Body of pancreas (tissue), 4 donors: ENCODE data around the gene SSTR3. TPM values are rescaled to one million over a fixed set of nuclear protein-coding genes. Genes with fewer than 3 reads are reported as not detected.

Experiments
- ATAC-seq: fragments of 150-250 bp; one replicate; pipeline ENCODE4 v1.9.1; 2016
- DNase-seq, 4 donors: peaks; one replicate each; pipeline ENCODE4 v3.0.0-alpha.2; 2019
- H3K27ac ChIP-seq, 4 donors: fragments of 200-600 bp; sonication (generic); 1 replicate in 3 of 4; 2 replicates in 1 of 4; pipeline versions ENCODE4 v1.5.1 to v1.6.1; 2016 to 2019; ENCODE audit warnings: mild to moderate bottlenecking in 1 of 4, mixed read lengths in 1 of 4, moderate library complexity in 1 of 4
- H3K27me3 ChIP-seq, 2 donors: fragments of 200-600 bp; sonication (generic); one replicate each; pipeline ENCODE4 v1.6.0; 2016; ENCODE audit warnings: mild to moderate bottlenecking in 1 of 2
- H3K36me3 ChIP-seq, 2 donors: fragments of 200-600 bp; sonication (generic); replicated peaks in 1 of 2; 2 replicates each; pipeline ENCODE4 v1.5.1; 2016; ENCODE audit warnings: low read depth in 2 of 2; ENCODE audit not compliant: insufficient read depth in 1 of 2
- H3K4me1 ChIP-seq: fragments of 200-600 bp; sonication (generic); one replicate; pipeline ENCODE4 v1.6.0; 2016
- H3K4me3 ChIP-seq, 2 donors: fragments of 200-600 bp; sonication (generic); 1 replicate in 1 of 2; 2 replicates in 1 of 2; pipeline ENCODE4 v1.5.1; 2016 to 2019
- H3K9me3 ChIP-seq, 3 donors: fragments of 200-600 bp; sonication (generic); 1 replicate in 2 of 3; 2 replicates in 1 of 3; pipeline ENCODE4 v1.5.1; 2016
- POLR2A ChIP-seq, 3 donors: fragments of 450-650 bp; IDR thresholded peaks; one replicate each; pipeline ENCODE4 v1.6.1; 2016; ENCODE audit warnings: antibody characterized with exemption in 3 of 3, mild to moderate bottlenecking in 2 of 3
- WGBS, 2 donors: methylation state at CpG; one replicate each; pipeline ENCODE4 v1.1.5; 2017; 5-methylcytosine and 5-hydroxymethylcytosine counted together
- intact Hi-C: fragments of 100-400 bp; cut with DNase I; formaldehyde crosslinking; loops from one replicate; pipeline ENCODE4 v1.15.1; 2023
- total RNA-seq, 2 donors: library from RNA; depleted of rRNA; stranded (reverse); fragments of >200 nt; gene quantifications; one replicate each; pipeline ENCODE4 v1.1.0, GENCODE V29; 2016
- TF ChIP-seq, protein P1 (sequence below), 7 experiments: fragments of 450-650 bp in 4 of 7; fragments of 200-600 bp in 3 of 7; sonication (generic) in 3 of 7; IDR thresholded peaks; one replicate each; pipeline ENCODE4 v1.5.1; 2016 to 2019; ENCODE audit warnings: antibody characterized with exemption in 7 of 7

SSTR3 gene
- total RNA-seq, 2 donors from 2014 or later = 1.3 to 4.2 TPM

- Histone ChIP-seq H3K4me1 (peaks cover 15% of the 10 kb centered on the region), H3K27ac (peak overlapping the region in 1 of 4 donors; percentile 16), H3K36me3 (no peaks in the 10 kb centered on the region), H3K9me3 (no peaks in the 10 kb centered on the region), H3K4me3 (no peak overlapping the region), H3K27me3 (no peaks in the 10 kb centered on the region)
- DNase-seq (peak in 2 of 4 donors; percentile 22 to 63), ATAC-seq (peak; percentile 13)
- TF ChIP-seq, protein P1, sequence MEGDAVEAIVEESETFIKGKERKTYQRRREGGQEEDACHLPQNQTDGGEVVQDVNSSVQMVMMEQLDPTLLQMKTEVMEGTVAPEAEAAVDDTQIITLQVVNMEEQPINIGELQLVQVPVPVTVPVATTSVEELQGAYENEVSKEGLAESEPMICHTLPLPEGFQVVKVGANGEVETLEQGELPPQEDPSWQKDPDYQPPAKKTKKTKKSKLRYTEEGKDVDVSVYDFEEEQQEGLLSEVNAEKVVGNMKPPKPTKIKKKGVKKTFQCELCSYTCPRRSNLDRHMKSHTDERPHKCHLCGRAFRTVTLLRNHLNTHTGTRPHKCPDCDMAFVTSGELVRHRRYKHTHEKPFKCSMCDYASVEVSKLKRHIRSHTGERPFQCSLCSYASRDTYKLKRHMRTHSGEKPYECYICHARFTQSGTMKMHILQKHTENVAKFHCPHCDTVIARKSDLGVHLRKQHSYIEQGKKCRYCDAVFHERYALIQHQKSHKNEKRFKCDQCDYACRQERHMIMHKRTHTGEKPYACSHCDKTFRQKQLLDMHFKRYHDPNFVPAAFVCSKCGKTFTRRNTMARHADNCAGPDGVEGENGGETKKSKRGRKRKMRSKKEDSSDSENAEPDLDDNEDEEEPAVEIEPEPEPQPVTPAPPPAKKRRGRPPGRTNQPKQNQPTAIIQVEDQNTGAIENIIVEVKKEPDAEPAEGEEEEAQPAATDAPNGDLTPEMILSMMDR (IDR thresholded peaks at IDR 0.05) = no peak
- no peak for TF ChIP-seq POLR2A (IDR thresholded peaks at IDR 0.05)
- WGBS, 2 donors = 61 to 88% methylated on average over 18 of the region's 20 CpGs
- intact Hi-C loops = no loop called here
Observed at GRCh38 chr22:37228106-37229011, 16.1 kb upstream of the SSTR3 start.

DNA sequence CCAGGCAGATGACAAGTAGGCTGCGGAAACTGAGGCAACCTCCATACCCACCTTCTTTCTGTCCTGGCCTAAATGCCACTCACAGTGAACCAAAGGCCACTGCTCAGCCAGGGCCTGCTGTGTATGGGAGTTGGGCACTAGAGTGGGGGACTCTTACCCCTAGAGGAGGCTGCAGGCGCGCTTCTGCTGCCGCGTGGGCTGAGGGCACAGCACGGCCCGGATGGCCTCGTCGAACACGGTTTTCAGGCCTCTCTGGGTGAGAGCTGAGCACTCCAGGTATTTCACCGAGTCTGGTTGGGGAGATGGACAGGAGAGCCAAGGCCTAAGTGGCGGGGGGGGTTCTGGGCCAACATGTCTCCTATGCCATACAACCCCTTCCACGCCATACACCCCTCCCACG is 14.2 kb upstream of the SSTR3 start:
- no peak overlapping the region for H3K27ac ChIP-seq
- WGBS, 2 donors = 72 to 85% methylated on average over 6 to 14 of the region's 14 CpGs
- no peaks in the 10 kb centered on the region for H3K9me3 ChIP-seq
- peaks cover 15% of the 10 kb centered on the region for H3K4me1 ChIP-seq
- intact Hi-C loops = no loop called here
- no peaks in the 10 kb centered on the region for H3K27me3 ChIP-seq
- H3K36me3 ChIP-seq = no peaks in the 10 kb centered on the region
- no peak for ATAC-seq
- no peak overlapping the region for H3K4me3 ChIP-seq
- no peak for DNase-seq
- TF ChIP-seq, protein P1 (IDR thresholded peaks at IDR 0.05) = no peak
- TF ChIP-seq POLR2A (IDR thresholded peaks at IDR 0.05) = no peak

- H3K27me3 ChIP-seq = no peaks in the 10 kb centered on the region
- peaks cover 14% of the 10 kb centered on the region for H3K4me1 ChIP-seq
- intact Hi-C loops = no loop called here
- ATAC-seq = no peak
- no peak overlapping the region for H3K4me3 ChIP-seq
- no peaks in the 10 kb centered on the region for H3K9me3 ChIP-seq
- no peak overlapping the region for H3K27ac ChIP-seq
- DNase-seq = no peak
- no peak for TF ChIP-seq POLR2A (IDR thresholded peaks at IDR 0.05)
- TF ChIP-seq, protein P1 (IDR thresholded peaks at IDR 0.05) = no peak
- 72 to 81% methylated on average over 4 of the region's 4 CpGs for WGBS, 2 donors
- H3K36me3 ChIP-seq = no peaks in the 10 kb centered on the region
Observed at GRCh38 chr22:37226087-37226486, 13.8 kb upstream of the SSTR3 start.

DNA sequence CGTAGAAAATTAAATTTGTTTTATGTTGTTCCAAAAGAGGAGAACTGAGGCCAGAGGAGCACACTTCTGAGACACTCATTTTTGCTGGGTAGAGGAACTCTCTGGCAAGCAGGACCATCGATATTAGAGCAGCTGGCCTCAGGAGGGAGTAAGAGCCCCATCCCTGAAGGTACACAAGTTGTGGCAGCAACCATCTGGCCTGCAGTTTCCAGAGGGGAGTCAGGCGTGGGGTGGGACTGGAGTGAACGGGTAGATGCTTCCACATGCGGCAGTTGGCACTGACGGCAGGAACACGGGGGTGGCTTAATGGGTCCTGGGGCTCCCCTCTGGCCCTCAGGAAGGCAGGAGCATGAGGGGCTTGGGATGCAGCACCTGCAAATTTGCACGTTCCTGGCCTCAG is 13.2 kb upstream of the SSTR3 start:
- no peaks in the 10 kb centered on the region for H3K9me3 ChIP-seq
- H3K36me3 ChIP-seq = no peaks in the 10 kb centered on the region
- H3K27me3 ChIP-seq = no peaks in the 10 kb centered on the region
- DNase-seq (no peak), ATAC-seq (no peak)
- intact Hi-C loops = no loop called here
- 69 to 74% methylated on average over 8 of the region's 8 CpGs for WGBS, 2 donors
- no peak overlapping the region for H3K27ac ChIP-seq
- H3K4me3 ChIP-seq = no peak overlapping the region
- H3K4me1 ChIP-seq = peaks cover 8% of the 10 kb centered on the region
- TF ChIP-seq, protein P1 (IDR thresholded peaks at IDR 0.05) = no peak
- no peak for TF ChIP-seq POLR2A (IDR thresholded peaks at IDR 0.05)
